Body of pancreas (tissue), 4 donors: ENCODE measurements around the gene GAGE1. TPM values are rescaled to one million over a fixed set of nuclear protein-coding genes. Genes with fewer than 3 reads are reported as not detected.
"Not testable (repeated sequence)": the region's sequence is repeated elsewhere in the genome, so short reads cannot be mapped to it uniquely, and the experiment has no call there.

Experiments
- ATAC-seq: fragments of 150-250 bp; one replicate; pipeline ENCODE4 v1.9.1; 2016
- DNase-seq, 4 donors: peaks; one replicate each; pipeline ENCODE4 v3.0.0-alpha.2; 2019
- H3K27ac ChIP-seq, 4 donors: fragments of 200-600 bp; sonication (generic); 1 replicate in 3 of 4; 2 replicates in 1 of 4; pipeline versions ENCODE4 v1.5.1 to v1.6.1; 2016 to 2019; ENCODE audit warnings: mild to moderate bottlenecking in 1 of 4, mixed read lengths in 1 of 4, moderate library complexity in 1 of 4
- H3K27me3 ChIP-seq, 2 donors: fragments of 200-600 bp; sonication (generic); one replicate each; pipeline ENCODE4 v1.6.0; 2016; ENCODE audit warnings: mild to moderate bottlenecking in 1 of 2
- H3K36me3 ChIP-seq, 2 donors: fragments of 200-600 bp; sonication (generic); replicated peaks in 1 of 2; 2 replicates each; pipeline ENCODE4 v1.5.1; 2016; ENCODE audit warnings: low read depth in 2 of 2; ENCODE audit not compliant: insufficient read depth in 1 of 2
- H3K4me1 ChIP-seq: fragments of 200-600 bp; sonication (generic); one replicate; pipeline ENCODE4 v1.6.0; 2016
- H3K4me3 ChIP-seq, 2 donors: fragments of 200-600 bp; sonication (generic); 1 replicate in 1 of 2; 2 replicates in 1 of 2; pipeline ENCODE4 v1.5.1; 2016 to 2019
- H3K9me3 ChIP-seq, 3 donors: fragments of 200-600 bp; sonication (generic); 1 replicate in 2 of 3; 2 replicates in 1 of 3; pipeline ENCODE4 v1.5.1; 2016
- WGBS, 2 donors: methylation state at CpG; one replicate each; pipeline ENCODE4 v1.1.5; 2017; 5-methylcytosine and 5-hydroxymethylcytosine counted together
- intact Hi-C: fragments of 100-400 bp; cut with DNase I; formaldehyde crosslinking; loops from one replicate; pipeline ENCODE4 v1.15.1; 2023
- total RNA-seq, 2 donors: library from RNA; depleted of rRNA; stranded (reverse); fragments of >200 nt; gene quantifications; one replicate each; pipeline ENCODE4 v1.1.0, GENCODE V29; 2016

The GAGE1 gene, protein sequence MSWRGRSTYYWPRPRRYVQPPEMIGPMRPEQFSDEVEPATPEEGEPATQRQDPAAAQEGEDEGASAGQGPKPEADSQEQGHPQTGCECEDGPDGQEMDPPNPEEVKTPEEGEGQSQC
- total RNA-seq: not detected

DNA sequence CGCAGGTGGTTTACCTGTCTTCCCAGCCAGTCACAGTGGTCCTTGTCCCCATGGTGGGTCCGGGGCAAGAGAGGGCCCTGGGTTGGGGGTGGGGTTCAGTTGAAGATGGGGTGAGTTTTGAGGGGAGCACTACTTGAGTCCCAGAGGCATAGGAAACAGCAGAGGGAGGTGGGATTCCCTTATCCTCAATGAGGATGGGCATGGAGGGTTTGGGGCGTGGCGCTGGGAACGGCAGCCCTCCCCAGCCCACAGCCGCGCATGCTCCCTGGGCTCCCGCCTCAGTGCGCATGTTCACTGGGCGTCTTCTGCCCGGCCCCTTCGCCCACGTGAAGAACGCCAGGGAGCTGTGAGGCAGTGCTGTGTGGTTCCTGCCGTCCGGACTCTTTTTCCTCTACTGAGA, at the start of gene GAGE1:
Gene GAGE1, plus strand, starts transcription at position 301 of the 400 bp plus-strand sequence. CDS start 1,155 bp downstream, outside the sequence.
- H3K36me3 ChIP-seq, H3K9me3 ChIP-seq, H3K4me1 ChIP-seq, ATAC-seq, intact Hi-C loops, H3K4me3 ChIP-seq, DNase-seq, H3K27ac ChIP-seq, H3K27me3 ChIP-seq: not testable (repeated sequence)
- no CpG with 5 or more reads among the region's 16 CpGs for WGBS, 2 donors

DNA sequence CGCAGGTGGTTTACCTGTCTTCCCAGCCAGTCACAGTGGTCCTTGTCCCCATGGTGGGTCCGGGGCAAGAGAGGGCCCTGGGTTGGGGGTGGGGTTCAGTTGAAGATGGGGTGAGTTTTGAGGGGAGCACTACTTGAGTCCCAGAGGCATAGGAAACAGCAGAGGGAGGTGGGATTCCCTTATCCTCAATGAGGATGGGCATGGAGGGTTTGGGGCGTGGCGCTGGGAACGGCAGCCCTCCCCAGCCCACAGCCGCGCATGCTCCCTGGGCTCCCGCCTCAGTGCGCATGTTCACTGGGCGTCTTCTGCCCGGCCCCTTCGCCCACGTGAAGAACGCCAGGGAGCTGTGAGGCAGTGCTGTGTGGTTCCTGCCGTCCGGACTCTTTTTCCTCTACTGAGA, 47.8 kb upstream of the GAGE1 start, which contains the start of gene GAGE12E:
Gene GAGE12E, plus strand, starts transcription at position 301 of the 400 bp plus-strand sequence. CDS start 1,155 bp downstream, outside the sequence.
- H3K36me3 ChIP-seq, DNase-seq, H3K4me1 ChIP-seq, H3K27me3 ChIP-seq, H3K4me3 ChIP-seq, H3K9me3 ChIP-seq, ATAC-seq, H3K27ac ChIP-seq, intact Hi-C loops: not testable (repeated sequence)
- WGBS, 2 donors: no CpG with 5 or more reads among the region's 16 CpGs

- DNase-seq, intact Hi-C loops, H3K4me1 ChIP-seq, H3K4me3 ChIP-seq, H3K9me3 ChIP-seq, H3K36me3 ChIP-seq, H3K27me3 ChIP-seq, H3K27ac ChIP-seq, ATAC-seq: not testable (repeated sequence)
- WGBS, 2 donors: no CpG with 5 or more reads among the region's 16 CpGs
Observed at GRCh38 chrX:49560542-49560941, 38.3 kb upstream of the GAGE1 start, which contains the start of gene GAGE12F. TSS of gene GAGE12F (plus strand) at chrX:49560842. CDS start at chrX:49561997, 1,155 bp downstream.

DNA sequence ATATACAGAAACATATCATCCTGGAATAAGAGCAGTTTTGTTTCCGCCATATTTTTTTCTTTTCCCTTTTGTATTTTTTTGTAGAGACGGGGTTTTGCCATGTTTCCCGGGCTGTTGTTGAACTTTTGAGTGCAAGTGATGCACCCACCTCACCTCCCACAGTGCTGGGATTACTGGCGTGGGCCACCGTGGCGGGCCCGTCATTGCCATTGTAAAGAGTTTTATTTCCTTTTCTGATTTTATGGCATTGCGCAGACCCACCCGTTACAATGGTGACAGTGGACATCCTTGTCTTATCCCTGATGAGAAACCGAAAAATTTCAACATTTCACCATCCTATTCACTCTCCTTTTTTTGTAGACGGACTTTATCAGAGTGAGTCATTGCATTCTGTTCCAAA, 30.1 kb upstream of the GAGE1 start:
- peak in 1 of 4 donors; percentile 3 for DNase-seq
- H3K27me3 ChIP-seq, ATAC-seq, H3K36me3 ChIP-seq, H3K4me1 ChIP-seq, H3K4me3 ChIP-seq, H3K27ac ChIP-seq, intact Hi-C loops, H3K9me3 ChIP-seq: not testable (repeated sequence)
- WGBS, 2 donors: 100% methylated on average over 4 of the region's 11 CpGs; no CpG with 5 or more reads in 1 of the 2 donors

DNA sequence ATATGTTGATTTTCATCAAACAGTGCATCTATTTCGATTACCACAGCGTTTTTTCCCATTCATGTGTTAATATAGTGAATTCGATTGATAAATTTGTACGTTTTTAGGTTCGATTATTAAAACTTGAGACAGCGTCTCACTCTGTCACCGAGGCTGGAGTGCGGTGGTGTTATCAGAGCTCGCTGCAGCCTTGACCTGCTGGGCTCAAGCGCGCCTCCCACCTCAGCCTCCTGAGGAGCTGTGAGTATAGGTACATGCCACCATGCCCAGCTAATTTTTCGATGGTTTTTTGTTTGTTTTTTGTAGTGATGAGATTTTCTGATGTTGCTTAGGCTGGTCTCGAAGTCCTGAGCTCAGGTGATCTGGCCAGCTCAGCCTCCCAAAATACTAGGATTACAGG, 29.7 kb upstream of the GAGE1 start:
- H3K36me3 ChIP-seq, H3K27ac ChIP-seq, H3K4me3 ChIP-seq, H3K9me3 ChIP-seq, H3K4me1 ChIP-seq, H3K27me3 ChIP-seq, intact Hi-C loops, ATAC-seq: not testable (repeated sequence)
- peak in 1 of 4 donors; percentile 1 for DNase-seq
- 71% methylated on average over 7 of the region's 13 CpGs; no CpG with 5 or more reads in 1 of the 2 donors for WGBS, 2 donors

DNA sequence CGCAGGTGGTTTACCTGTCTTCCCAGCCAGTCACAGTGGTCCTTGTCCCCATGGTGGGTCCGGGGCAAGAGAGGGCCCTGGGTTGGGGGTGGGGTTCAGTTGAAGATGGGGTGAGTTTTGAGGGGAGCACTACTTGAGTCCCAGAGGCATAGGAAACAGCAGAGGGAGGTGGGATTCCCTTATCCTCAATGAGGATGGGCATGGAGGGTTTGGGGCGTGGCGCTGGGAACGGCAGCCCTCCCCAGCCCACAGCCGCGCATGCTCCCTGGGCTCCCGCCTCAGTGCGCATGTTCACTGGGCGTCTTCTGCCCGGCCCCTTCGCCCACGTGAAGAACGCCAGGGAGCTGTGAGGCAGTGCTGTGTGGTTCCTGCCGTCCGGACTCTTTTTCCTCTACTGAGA, 28.7 kb upstream of the GAGE1 start, which contains the start of gene GAGE12G:
Gene GAGE12G, plus strand, starts transcription at position 301 of the 400 bp plus-strand sequence. CDS start 1,155 bp downstream, outside the sequence.
- ATAC-seq, H3K27ac ChIP-seq, H3K9me3 ChIP-seq, DNase-seq, intact Hi-C loops, H3K4me1 ChIP-seq, H3K27me3 ChIP-seq, H3K36me3 ChIP-seq, H3K4me3 ChIP-seq: not testable (repeated sequence)
- WGBS, 2 donors: no CpG with 5 or more reads among the region's 16 CpGs

GRCh38 chrX:49579649-49580048, 19.2 kb upstream of the GAGE1 start, which contains the start of gene GAGE12H:
TSS of gene GAGE12H (plus strand) at chrX:49579949. CDS start at chrX:49581104, 1,155 bp downstream.
- DNase-seq, intact Hi-C loops, H3K4me1 ChIP-seq, H3K4me3 ChIP-seq, ATAC-seq, H3K27ac ChIP-seq, H3K9me3 ChIP-seq, H3K36me3 ChIP-seq, H3K27me3 ChIP-seq: not testable (repeated sequence)
- WGBS, 2 donors: no CpG with 5 or more reads among the region's 16 CpGs

DNA sequence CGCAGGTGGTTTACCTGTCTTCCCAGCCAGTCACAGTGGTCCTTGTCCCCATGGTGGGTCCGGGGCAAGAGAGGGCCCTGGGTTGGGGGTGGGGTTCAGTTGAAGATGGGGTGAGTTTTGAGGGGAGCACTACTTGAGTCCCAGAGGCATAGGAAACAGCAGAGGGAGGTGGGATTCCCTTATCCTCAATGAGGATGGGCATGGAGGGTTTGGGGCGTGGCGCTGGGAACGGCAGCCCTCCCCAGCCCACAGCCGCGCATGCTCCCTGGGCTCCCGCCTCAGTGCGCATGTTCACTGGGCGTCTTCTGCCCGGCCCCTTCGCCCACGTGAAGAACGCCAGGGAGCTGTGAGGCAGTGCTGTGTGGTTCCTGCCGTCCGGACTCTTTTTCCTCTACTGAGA, 9.6 kb upstream of the GAGE1 start, which contains the start of gene GAGE2A:
Gene GAGE2A, plus strand, starts transcription at position 301 of the 400 bp plus-strand sequence. CDS start 1,155 bp downstream, outside the sequence.
- intact Hi-C loops: not testable (repeated sequence)
- WGBS, 2 donors: no CpG with 5 or more reads among the region's 16 CpGs

DNA sequence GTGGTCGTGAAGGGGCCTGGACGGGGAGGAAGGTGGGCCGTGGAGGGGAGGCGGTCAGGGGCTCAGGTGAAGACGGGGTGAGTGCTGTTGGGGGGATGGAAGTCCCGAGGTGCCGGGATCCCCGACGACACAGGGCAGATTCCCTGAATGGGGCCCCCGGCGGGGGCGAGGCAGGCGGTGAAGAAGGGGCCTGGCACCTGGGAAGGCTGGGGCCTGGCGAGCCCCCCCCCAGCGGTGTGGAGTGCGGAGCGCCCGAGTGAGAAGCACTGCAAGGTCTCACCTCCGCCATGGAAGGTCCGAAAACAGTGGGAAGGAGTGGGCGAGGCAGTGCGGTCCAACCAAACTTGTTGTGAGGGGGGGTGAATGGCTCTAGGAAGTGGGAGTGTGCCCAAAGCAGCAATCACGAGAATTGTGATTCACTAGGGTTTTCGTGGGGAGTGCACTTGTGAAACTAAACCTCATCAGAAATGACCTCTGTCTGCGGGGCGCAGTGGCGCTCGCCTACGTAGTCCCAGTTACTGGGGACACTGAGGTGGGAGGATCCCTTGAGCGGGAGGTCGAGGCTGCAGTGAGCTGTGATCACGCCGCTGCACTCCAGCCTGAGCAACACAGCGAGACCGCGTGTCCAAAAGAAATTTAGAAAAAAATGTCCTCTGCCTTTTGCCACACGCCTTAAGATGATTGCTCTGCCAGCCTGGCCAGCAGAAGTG, 8.9 kb upstream of the GAGE1 start:
- peak in 2 of 4 donors; percentile 6 to 24 for DNase-seq
- H3K4me3 ChIP-seq, H3K36me3 ChIP-seq, H3K9me3 ChIP-seq, intact Hi-C loops, H3K27me3 ChIP-seq, H3K4me1 ChIP-seq, H3K27ac ChIP-seq, ATAC-seq: not testable (repeated sequence)
- WGBS, 2 donors: 88 to 89% methylated on average over 27 to 30 of the region's 37 CpGs

More for the DNA sequence above, 9.6 kb upstream of the GAGE1 start, which contains the start of gene GAGE2A:
- not testable (repeated sequence) for H3K27me3 ChIP-seq, H3K27ac ChIP-seq, H3K4me3 ChIP-seq, ATAC-seq, H3K36me3 ChIP-seq, H3K9me3 ChIP-seq, H3K4me1 ChIP-seq, DNase-seq

GRCh38 chrX:49590488-49590887, 8.3 kb upstream of the GAGE1 start:
- ATAC-seq, DNase-seq, H3K27me3 ChIP-seq, intact Hi-C loops, H3K4me3 ChIP-seq, H3K27ac ChIP-seq, H3K9me3 ChIP-seq, H3K4me1 ChIP-seq, H3K36me3 ChIP-seq: not testable (repeated sequence)
- WGBS, 2 donors: 88 to 92% methylated on average over 12 to 15 of the region's 17 CpGs
